Smooth muscle cell (in vitro differentiated cells): Measurements from ENCODE around the gene TLNRD1. TPM values are rescaled to one million over a fixed set of nuclear protein-coding genes. Genes with fewer than 3 reads are reported as not detected.

Source experiments
- DNase-seq: peaks from one replicate; lab custom pipeline; 2025; ENCODE audit not compliant: unreplicated experiment; lab: John Stamatoyannopoulos, UW
- H2AFZ ChIP-seq: fragments of 200-600 bp; sonication (generic); 2 replicates; pipeline ENCODE4 v1.6.0; 2016; ENCODE audit warnings: antibody characterized with exemption, low read depth, mild to moderate bottlenecking
- H3F3A ChIP-seq: fragments of 200-600 bp; sonication (generic); 2 replicates; pipeline ENCODE4 v1.6.0; 2017; ENCODE audit warnings: antibody characterized with exemption, low read depth
- H3K27ac ChIP-seq: fragments of 200-600 bp; sonication (generic); 2 replicates; pipeline ENCODE4 v1.5.1; 2016; ENCODE audit warnings: low read depth, mild to moderate bottlenecking
- H3K27me3 ChIP-seq: fragments of 200-600 bp; sonication (generic); 2 replicates; pipeline ENCODE4 v1.6.1; 2016; ENCODE audit warnings: low read depth, mild to moderate bottlenecking
- H3K36me3 ChIP-seq: fragments of 200-600 bp; sonication (generic); 2 replicates; pipeline ENCODE4 v1.5.1; 2016; ENCODE audit warnings: low read depth
- H3K4me1 ChIP-seq: fragments of 200-600 bp; sonication (generic); 2 replicates; pipeline ENCODE4 v1.5.1; 2016; ENCODE audit warnings: low read depth
- H3K4me2 ChIP-seq: fragments of 200-600 bp; sonication (generic); 2 replicates; pipeline ENCODE4 v1.6.0; 2016; ENCODE audit warnings: mild to moderate bottlenecking
- H3K4me3 ChIP-seq: fragments of 200-600 bp; sonication (generic); 2 replicates; pipeline ENCODE4 v1.5.1; 2016; ENCODE audit warnings: mild to moderate bottlenecking
- H3K79me2 ChIP-seq: fragments of 200-600 bp; sonication (generic); 2 replicates; pipeline ENCODE4 v1.6.0; 2016; ENCODE audit warnings: low read depth, mild to moderate bottlenecking
- H3K9ac ChIP-seq: fragments of 200-600 bp; sonication (generic); 2 replicates; pipeline ENCODE4 v1.6.0; 2016; ENCODE audit warnings: low read depth
- H3K9me3 ChIP-seq: fragments of 200-600 bp; sonication (generic); replicated peaks from 2 replicates; pipeline ENCODE4 v1.5.1; 2016; ENCODE audit warnings: low read depth
- H4K20me1 ChIP-seq: fragments of 200-600 bp; sonication (generic); 2 replicates; pipeline ENCODE4 v1.6.0; 2016; ENCODE audit warnings: low read depth
- WGBS: methylation state at CpG from one replicate; pipeline ENCODE4 v1.1.7; 2016; ENCODE audit warnings: low lambda C conversion rate; 5-methylcytosine and 5-hydroxymethylcytosine counted together
- polyA plus RNA-seq: library from polyadenylated mRNA; unstranded; fragments of >200 nt; fragmentation: Nextera tagmentation; extraction: Ambion mirVana; gene quantifications from 2 replicates; pipeline ENCODE4 v1.2.1, GENCODE V29; 2016
- total RNA-seq: library from RNA; depleted of rRNA; stranded (reverse); fragments of >200 nt; gene quantifications from 2 replicates; pipeline ENCODE4 v1.2.3, GENCODE V29; 2014
- TF ChIP-seq, protein P1 (sequence below): fragments of 200-600 bp; sonication (generic); IDR thresholded peaks from 2 replicates; pipeline ENCODE4 v1.5.1; 2017; ENCODE audit warnings: borderline replicate concordance, mild to moderate bottlenecking, antibody characterized with exemption; ENCODE audit not compliant: insufficient read depth, poor library complexity, severe bottlenecking

Gene TLNRD1
- total and polyA plus RNA-seq, 2 experiments from 2014 or later, result 11.3 to 14.1 TPM

DNA sequence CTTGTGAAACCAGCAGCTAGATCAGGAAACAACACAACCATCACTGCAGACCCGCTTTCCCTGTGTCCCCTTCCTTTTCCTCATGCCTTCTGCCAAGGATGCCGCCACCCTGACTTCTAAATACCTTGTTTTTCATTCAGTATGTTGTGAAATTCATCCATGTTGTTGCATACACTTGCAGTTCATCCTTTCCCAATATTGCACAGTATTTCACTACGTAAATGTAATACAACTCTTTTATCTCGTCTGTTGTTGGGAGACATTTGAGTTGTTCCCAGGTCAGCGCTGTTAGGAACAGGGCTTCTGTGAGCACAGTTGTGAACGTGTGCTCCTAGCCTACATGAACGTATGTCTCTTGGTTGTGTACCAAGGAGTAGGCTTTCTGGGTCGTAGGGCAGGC is 24.2 kb downstream of the TLNRD1 start:
- no peak overlapping the region for H3K9ac ChIP-seq
- H3K4me2 ChIP-seq, result peak overlapping the region; percentile 55
- H3K36me3 ChIP-seq, result no peaks in the 10 kb centered on the region
- no peak overlapping the region for H3K4me3 ChIP-seq
- no peaks in the 10 kb centered on the region for H3K27me3 ChIP-seq
- no peaks in the 10 kb centered on the region for H3F3A ChIP-seq
- no peak for DNase-seq
- TF ChIP-seq, protein P1, sequence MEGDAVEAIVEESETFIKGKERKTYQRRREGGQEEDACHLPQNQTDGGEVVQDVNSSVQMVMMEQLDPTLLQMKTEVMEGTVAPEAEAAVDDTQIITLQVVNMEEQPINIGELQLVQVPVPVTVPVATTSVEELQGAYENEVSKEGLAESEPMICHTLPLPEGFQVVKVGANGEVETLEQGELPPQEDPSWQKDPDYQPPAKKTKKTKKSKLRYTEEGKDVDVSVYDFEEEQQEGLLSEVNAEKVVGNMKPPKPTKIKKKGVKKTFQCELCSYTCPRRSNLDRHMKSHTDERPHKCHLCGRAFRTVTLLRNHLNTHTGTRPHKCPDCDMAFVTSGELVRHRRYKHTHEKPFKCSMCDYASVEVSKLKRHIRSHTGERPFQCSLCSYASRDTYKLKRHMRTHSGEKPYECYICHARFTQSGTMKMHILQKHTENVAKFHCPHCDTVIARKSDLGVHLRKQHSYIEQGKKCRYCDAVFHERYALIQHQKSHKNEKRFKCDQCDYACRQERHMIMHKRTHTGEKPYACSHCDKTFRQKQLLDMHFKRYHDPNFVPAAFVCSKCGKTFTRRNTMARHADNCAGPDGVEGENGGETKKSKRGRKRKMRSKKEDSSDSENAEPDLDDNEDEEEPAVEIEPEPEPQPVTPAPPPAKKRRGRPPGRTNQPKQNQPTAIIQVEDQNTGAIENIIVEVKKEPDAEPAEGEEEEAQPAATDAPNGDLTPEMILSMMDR, result no peak
- WGBS, result 95% methylated on average over 8 of the region's 8 CpGs
- H3K79me2 ChIP-seq, result no peaks in the 10 kb centered on the region
- no peaks in the 10 kb centered on the region for H3K9me3 ChIP-seq
- H2AFZ ChIP-seq, result peak overlapping the region; percentile 82
- H4K20me1 ChIP-seq, result no peaks in the 10 kb centered on the region
- H3K4me1 ChIP-seq, result peaks cover 11% of the 10 kb centered on the region
- no peak overlapping the region for H3K27ac ChIP-seq

DNA sequence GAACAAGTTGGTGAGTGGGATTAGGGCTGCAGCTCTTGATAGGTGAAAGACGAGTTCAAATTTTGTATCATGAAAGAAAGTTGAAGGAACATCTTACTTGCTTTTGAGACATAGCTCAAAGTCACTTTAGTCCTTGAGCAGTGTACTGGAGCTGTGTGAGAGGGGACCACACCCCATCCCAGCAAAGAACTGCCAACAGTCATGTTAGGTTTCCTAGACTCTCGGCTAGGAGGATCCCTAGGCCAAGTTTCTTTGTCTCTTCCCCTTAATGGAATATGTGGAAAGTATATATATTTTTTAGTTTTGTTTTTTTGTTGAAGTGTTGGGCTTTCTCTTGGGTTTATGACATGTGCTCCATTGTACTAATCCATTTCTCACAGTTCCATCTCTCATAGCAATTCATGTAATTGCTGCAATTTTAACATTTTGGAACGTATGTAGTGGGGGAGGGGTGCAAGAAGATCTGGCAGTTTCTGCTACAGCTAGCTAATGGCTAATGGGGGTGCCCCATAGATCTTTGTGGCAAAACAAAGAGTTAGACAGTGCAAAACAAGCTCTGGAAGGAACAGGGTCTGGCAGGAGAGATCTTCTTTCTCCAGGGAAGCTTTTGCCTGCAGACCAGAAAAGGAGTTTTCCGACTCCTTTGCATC is 25.1 kb downstream of the TLNRD1 start:
- Histone ChIP-seq H4K20me1 (no peaks in the 10 kb centered on the region), H2AFZ (no peak overlapping the region), H3K79me2 (no peaks in the 10 kb centered on the region), H3K4me1 (peaks cover 11% of the 10 kb centered on the region), H3K27ac (no peak overlapping the region), H3K4me2 (no peak overlapping the region), H3K9ac (no peak overlapping the region), H3F3A (no peaks in the 10 kb centered on the region), H3K4me3 (no peak overlapping the region), H3K27me3 (no peaks in the 10 kb centered on the region), H3K36me3 (no peaks in the 10 kb centered on the region), H3K9me3 (no peaks in the 10 kb centered on the region)
- no peak for DNase-seq
- TF ChIP-seq, protein P1, result no peak
- 93% methylated on average over 4 of the region's 4 CpGs for WGBS

DNA sequence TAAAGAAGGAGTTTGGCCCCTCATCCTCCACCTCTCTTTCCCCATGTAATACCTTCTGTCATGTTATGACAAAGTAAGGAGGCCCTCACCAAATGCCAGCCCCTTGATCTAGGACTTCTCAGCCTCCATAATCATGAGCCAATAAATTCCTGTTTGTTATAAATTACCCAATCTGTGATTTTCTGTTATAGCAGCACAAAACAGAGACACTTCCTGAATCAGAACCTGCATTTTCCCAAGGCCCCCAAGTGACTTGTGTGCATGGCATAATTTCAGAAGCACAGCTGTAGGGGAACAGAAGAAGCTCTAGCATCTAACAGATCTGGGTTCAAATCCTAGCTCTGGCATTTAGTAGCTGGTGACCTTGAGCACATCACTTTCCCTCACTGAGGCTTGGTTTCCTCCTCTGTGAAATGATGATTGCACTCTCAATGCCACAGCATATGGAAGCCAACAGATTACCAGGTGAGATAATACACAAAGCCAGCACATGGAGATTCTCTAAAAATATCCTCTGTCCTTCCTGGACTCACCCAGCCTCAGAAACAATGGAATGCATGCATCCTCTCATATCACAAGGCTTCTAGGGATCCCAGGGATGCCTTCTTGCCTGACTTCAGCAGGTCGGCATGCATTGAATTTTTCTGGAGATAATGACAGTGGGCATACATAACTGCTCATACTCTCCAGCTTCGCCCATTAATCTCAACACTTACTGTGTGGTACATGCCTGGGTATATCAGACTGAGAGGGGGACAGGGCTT is 26.3 kb downstream of the TLNRD1 start:
- no peaks in the 10 kb centered on the region for H3K27me3 ChIP-seq
- no peak overlapping the region for H3K4me3 ChIP-seq
- H3K9ac ChIP-seq, result no peak overlapping the region
- H3K27ac ChIP-seq, result no peak overlapping the region
- H3K4me2 ChIP-seq, result no peak overlapping the region
- DNase-seq, result no peak
- no peak overlapping the region for H2AFZ ChIP-seq
- no peaks in the 10 kb centered on the region for H3K36me3 ChIP-seq
- 87% methylated on average over 2 of the region's 2 CpGs for WGBS
- no peaks in the 10 kb centered on the region for H3K9me3 ChIP-seq
- TF ChIP-seq, protein P1, result no peak
- H3K79me2 ChIP-seq, result no peaks in the 10 kb centered on the region
- H3K4me1 ChIP-seq, result peaks cover 11% of the 10 kb centered on the region
- no peaks in the 10 kb centered on the region for H3F3A ChIP-seq
- H4K20me1 ChIP-seq, result no peaks in the 10 kb centered on the region
